Measurements from ENCODE around the gene DNAH5.

DNAH5 gene

GRCh38 chr5:13934921-13935320, 9.6 kb downstream of the DNAH5 start:
- DNase-seq (ENCODE audit: low read depth) = no peak

- DNase-seq (ENCODE audit: low read depth) = no peak
Observed at GRCh38 chr5:13934125-13934524, 10.4 kb downstream of the DNAH5 start.

GRCh38 chr5:13932561-13932960, 11.9 kb downstream of the DNAH5 start:
- DNase-seq (ENCODE audit: low read depth) = no peak

- no peak for DNase-seq (ENCODE audit: low read depth)
Observed at GRCh38 chr5:13932011-13932410, 12.5 kb downstream of the DNAH5 start.

DNA sequence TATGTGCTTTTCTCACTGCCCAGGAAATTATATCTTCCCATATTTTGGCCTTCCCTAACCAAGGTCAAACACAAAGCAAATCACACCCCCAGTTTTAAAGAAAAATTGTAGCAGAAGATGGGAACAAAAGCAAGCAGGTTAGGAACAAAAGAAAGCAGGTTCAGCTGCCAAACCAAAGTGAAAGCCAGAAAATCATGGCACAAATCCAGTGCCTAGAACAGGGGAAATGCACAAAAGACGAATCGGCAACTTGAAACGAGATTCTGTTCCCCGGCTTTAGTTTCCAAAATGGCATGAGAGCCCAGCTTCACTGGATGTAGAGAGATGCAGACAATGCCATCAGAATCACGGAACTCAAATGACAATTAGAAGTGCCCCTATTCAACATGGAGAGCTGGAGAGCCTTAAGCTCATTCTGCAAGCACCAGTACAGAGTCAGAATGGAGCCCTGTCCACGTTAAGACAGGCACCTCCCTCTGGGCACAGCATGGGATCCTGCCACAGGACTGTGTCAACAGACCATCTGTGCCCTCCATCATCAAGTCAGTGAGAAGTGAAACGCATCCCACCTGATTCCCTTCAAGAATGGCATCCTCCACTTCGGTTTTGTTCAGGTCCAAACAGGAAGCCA, 13.8 kb downstream of the DNAH5 start:
- DNase-seq (ENCODE audit: low read depth) = no peak

GRCh38 chr5:13926731-13927130, 17.8 kb downstream of the DNAH5 start:
- no peak for DNase-seq (ENCODE audit: low read depth)

- DNase-seq (ENCODE audit: low read depth) = no peak
Observed at GRCh38 chr5:13921578-13921977, 22.9 kb downstream of the DNAH5 start.

GRCh38 chr5:13919786-13920185, 24.7 kb downstream of the DNAH5 start:
- DNase-seq (ENCODE audit: low read depth) = no peak

- no peak for DNase-seq (ENCODE audit: low read depth)
Observed at GRCh38 chr5:13919087-13919486, 25.4 kb downstream of the DNAH5 start.

- DNase-seq (ENCODE audit: low read depth) = no peak
Observed at GRCh38 chr5:13917061-13917460, 27.4 kb downstream of the DNAH5 start.

DNA sequence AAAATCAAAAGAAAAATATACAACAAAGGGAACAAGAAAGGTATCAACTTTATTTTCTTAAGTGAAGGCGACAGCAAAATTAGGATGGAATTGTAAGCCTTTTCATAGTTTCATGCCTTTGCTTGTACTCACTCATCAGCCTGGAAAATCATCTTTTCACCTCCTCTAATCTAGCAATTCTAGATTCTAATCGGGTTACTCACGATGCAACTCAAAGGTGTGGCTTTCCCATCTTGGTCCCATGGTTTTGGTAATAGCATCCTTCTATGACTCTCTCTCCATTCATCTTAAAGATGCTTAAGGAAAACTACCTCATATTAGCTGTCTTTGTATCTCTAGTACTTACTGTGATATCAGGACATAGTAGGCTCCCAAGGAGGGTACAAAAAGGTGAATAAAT, 30.5 kb downstream of the DNAH5 start:
- no peak for DNase-seq (ENCODE audit: low read depth)

DNA sequence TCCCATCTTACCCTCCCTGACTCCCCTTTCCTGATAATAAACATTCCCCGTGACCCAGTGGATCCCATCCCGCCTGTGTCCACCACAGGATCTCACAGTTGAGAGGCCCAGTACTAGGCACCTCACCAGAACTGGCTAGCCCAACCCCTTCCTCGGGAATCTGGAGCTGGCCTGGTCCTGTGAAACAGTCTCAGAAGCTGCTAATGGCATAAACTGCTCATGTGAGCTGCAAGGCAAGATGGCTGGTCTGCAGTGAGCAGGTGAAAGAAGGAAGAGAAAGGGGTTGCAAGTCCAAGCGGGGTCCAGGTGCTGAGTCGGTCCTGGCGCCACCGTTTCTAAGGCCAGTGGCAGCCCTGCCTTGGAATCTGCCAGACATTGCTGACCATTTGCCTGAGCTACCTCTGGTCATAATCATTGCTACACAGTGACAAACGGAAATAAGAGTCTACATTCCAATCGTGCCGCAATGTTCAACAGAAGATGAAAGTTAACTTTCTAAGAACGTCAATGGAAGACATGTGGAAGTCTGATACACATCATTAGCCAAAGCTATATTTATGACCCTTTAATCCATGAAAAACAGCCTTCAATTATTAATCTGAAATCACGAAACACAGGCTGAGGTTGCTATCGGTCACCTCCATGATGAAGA, 33.7 kb downstream of the DNAH5 start:
- DNase-seq (ENCODE audit: low read depth) = no peak

- no peak for DNase-seq (ENCODE audit: low read depth)
Observed at GRCh38 chr5:13910201-13910600, 34.3 kb downstream of the DNAH5 start.

DNA sequence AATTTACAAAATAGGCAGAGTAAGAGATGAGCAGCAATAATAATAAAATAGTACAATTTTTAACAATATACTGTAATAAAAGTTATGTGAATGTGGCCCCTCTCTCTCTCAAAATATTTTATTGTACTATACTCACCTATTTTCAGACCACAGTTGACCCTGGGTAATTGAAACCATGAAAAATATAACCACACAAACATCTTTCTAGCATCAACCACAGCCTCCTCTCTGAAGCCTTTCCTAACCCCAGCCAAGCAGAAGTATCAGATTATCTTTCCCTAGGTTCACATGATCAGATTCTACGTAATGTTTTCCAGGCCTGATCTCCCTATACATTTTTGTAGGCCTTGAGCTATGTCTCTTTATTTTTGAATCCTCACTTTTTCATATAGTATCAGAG, 35.2 kb downstream of the DNAH5 start:
- DNase-seq (ENCODE audit: low read depth) = no peak

DNA sequence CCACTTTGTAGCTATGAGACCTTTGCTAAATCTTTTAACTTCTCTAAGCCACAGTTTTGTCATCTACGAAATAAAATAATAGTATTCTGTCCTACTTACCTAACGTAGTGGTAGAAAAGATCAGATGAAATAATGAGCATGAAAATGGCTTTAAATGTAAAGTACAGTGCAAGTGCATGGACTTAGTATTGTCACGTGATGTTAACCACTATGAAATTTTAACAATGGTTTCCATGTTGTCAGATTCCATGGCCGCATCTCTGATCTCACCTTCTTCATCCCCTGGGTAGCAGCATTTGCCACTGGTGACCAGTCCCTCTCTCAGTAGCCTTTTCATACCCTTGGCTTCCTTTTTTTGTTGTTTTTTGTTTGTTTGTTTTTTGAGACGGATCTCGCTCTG, 45.9 kb downstream of the DNAH5 start:
- DNase-seq (ENCODE audit: low read depth) = no peak

- no peak for DNase-seq (ENCODE audit: low read depth)
Observed at GRCh38 chr5:13878357-13878756, 66.1 kb downstream of the DNAH5 start.

- DNase-seq (ENCODE audit: low read depth) = no peak
Observed at GRCh38 chr5:13866792-13867191, 77.7 kb downstream of the DNAH5 start.

DNA sequence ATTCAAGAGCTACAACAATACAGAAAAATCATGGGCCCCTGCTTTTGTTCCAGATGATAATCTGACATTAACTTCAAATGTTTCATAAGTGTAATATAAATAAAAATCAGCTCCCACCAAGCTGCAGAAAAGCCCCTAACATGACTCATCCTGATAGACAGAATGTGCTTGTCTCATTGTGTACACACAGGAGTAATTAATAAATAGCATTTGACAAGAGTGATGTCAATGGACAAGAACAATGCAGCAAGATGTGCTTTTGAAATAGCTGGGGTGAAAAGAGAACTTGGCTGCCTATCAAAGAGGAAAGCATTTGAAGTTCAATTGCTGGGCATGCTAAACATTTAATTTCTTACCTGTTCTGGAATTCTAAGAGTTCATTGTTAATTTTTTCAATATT, 79.2 kb downstream of the DNAH5 start:
- DNase-seq (ENCODE audit: low read depth) = no peak

DNA sequence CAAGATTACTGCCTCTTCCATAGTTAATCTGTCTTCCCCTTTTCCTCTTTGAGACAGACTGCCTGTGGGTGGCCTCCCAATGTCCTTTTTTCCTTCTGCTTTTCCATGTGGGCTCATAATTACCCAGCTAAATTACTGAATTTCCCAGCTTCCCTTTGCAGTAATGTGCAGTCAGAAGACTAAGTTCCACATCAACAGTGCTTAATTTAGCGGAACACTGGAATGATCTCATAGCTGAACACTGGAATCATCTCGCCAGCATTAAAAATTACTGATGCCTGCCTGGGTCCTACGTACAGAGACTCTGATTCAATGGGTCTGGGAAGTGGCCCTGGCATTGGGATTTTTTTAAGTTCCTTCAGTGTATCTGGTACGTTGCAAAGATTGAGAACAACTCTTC, 84.3 kb downstream of the DNAH5 start:
- no peak for DNase-seq (ENCODE audit: low read depth)

DNA sequence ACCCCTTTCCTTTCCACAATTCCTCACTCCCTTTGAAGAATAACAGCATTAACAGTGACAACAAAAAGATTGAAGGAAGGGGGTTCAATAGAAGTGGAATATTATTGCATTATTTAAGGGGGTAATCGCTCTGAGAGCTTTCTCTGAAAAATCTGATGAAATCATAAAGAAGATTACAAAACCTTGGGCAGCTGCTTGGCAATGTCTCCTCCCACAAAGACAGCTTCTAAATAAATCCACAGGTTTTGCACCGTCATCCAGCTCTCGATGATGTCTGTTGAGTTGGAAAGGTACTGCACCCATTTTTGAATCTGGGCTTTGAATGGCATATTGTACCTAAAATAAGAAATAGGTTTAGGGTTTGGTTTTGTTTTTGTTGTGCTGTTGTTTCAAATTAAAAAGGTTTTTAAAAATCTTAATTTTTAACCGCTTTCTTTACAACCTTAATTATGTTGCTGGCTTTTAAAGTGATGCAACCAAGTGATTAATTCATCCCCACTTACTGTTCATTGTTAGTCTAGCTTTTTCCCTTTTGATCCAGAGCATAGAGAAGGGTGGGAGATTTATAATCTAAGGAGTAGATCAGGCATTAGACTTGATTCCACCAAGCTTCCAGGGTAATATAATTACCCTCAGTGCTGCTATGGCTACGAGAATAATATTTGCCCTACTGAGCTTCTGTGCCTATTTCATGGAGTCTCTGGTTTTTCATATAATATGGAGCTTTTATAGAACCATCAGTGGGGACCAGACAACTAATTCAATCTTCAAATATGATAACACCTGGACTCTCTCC, 85.0 kb downstream of the DNAH5 start:
- no peak for DNase-seq (ENCODE audit: low read depth)

- DNase-seq (ENCODE audit: low read depth) = no peak
Observed at GRCh38 chr5:13843175-13843846, 101.2 kb downstream of the DNAH5 start.

GRCh38 chr5:13833440-13833839, 111.0 kb downstream of the DNAH5 start:
- no peak for DNase-seq (ENCODE audit: low read depth)

- no peak for DNase-seq (ENCODE audit: low read depth)
Observed at GRCh38 chr5:13831351-13831750, 113.1 kb downstream of the DNAH5 start.

Measured in stimulated activated CD8-positive, alpha-beta memory T cell treated with anti-CD3 and anti-CD28 coated beads, Interleukin-15, amount 100 ng/mL, for 24 hours (primary cell).